ENCODE data around the gene TBXA2R.
"Not testable (repeated sequence)": the region's sequence is repeated elsewhere in the genome, so short reads cannot be mapped to it uniquely, and the experiment has no call there.

Gene TBXA2R

GRCh38 chr19:3576696-3577443, 29.8 kb downstream of the TBXA2R start:
- no peak for DNase-seq

DNA sequence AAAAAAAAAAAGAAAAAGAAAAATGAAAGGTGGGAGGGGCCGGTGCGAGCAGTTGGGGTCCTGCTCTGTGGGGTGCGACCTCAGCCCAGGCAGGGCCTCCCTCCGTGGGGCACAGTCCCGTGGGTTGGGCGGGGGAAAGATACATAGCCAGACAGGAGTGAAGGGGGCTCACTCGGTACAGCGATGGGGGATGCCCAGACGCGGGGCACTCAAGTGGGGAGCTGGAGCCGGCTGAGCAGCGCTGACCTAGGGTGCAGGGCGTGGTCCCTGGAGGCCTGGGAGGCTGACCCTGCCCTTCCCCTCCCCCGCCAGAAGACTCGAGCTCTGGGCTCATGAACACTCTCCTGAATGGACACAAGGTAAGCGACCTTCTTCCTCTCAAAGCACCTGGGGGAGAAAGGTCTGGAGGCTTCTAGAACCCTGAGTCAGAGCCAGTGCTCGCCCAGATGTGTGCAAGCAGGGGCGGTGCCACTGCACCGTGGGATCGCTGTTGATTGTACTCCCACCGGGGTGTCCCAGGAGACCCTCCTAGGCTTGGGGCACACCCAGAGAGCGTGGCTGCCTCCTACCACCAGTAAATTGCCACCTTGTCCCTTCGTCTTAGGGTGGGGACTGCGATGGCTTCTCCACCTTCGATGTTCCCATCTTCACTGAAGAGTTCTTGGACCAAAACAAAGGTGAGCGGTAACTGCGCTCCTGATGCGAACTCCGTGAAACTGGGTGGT, 30.6 kb downstream of the TBXA2R start:
- DNase-seq: no peak

- DNase-seq: no peak
Measured at GRCh38 chr19:3575260-3575741, 31.4 kb downstream of the TBXA2R start.

GRCh38 chr19:3573858-3574637, 32.6 kb downstream of the TBXA2R start:
- DNase-seq: peak; percentile 85

- no peak for DNase-seq
Measured at GRCh38 chr19:3573162-3573857, 33.4 kb downstream of the TBXA2R start.

GRCh38 chr19:3572855-3573161, 33.9 kb downstream of the TBXA2R start, which contains the start of gene HMG20B:
TSS of gene HMG20B (plus strand) at chr19:3572944. CDS start at chr19:3573310, 366 bp downstream.
- no peak for DNase-seq

DNA sequence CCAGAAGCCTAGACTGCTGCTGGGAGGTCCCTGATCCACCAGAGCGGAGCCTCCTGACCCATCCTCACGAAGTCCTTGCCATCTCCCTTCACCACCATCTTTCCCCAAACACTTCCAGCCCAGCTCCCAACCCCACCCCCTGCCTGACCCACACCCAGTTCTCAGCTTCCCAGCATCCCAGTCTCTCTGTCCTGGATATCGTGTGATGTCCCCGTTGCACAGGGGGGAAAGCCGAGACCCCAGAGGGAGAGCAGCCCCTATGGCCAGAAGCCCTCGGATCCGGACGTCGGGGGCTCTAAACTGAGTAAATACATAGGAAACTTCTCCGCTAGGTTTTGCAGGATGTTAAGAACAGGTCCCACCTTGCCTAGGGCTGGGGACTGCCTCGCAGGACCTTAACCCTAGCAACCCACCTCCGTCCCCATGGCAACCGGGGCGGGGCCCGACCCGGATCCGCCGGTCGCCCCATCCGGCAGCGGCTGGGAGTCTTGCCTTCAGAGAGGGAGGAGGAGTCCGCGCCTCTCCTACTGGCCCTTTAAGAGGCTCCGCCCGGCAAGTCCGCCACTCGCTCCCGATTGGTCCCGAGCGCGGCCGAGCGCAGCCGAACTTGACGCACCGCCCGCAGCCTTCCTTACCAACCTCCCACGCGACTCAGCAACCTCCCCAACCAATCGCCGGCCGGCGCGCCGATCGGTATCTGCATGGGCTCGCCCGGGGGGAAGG, 34.4 kb downstream of the TBXA2R start:
- DNase-seq: peak; percentile 95

DNA sequence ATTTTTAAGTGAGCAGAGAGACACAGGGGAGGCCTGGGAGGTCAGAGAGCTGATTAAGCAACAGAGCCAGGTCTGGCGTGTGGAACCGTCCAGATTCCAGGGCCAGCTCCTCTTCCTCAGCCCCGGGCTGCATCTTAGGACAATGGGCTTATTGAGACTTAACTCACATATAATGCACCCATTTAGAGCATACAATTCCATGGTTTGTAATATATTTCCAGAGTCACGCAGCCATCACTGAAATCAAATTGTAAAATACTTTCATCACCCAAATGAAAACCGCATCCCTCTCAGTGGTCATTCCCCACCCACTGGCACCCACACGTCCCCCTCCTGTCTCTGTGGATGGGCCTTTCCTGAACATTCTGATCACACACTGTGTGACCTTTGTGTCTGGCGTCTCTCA, 36.1 kb downstream of the TBXA2R start:
- DNase-seq: no peak

DNA sequence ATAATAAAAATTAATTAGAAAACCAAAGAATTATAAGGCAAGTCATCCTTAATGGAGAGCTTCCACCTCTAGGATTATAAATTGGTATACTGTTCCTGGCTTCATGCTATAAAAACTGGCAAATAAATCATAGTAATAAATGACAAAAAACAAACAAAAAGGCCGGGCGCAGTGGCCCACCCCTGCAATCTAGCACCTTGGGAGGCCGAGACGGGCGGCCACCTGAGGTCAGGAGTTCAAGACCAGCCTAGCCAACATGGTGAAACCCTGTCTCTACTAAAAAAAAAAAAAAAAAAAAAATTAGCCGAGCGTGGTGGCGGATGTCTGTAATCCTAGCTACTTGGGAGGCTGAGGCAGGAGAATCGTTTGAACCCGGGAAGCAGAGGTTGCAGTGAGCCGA, 36.6 kb downstream of the TBXA2R start:
- DNase-seq: not testable (repeated sequence)

DNA sequence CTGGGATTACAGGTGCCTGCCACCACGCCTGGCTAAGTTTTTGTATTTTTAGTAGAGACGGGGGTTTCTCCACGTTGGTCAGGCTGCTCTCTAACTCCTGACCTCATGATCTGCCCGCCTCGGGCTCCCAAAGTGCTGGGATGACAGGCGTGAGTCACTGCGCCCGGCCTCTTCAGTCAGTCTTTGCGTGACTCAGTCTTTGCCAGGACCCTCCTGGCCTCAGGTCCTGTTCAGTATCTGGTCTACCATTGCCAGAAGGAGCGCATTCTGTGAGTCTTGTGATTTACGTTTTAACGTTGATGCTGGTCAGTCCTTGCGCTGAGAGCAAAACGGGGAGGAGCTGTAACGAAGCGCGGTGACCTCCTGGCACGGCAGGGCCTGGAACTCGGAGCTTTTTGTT, 41.5 kb downstream of the TBXA2R start:
- no peak for DNase-seq

- no peak for DNase-seq
Measured at GRCh38 chr19:3563709-3564524, 42.8 kb downstream of the TBXA2R start.

GRCh38 chr19:3557461-3558248, 49.0 kb downstream of the TBXA2R start, which contains the start of gene MFSD12:
TSS of gene MFSD12 (minus strand) at chr19:3557586. CDS start at chr19:3557403, 183 bp downstream.
- peak; percentile 84 for DNase-seq

- no peak for DNase-seq
Measured at GRCh38 chr19:3556978-3557460, 49.7 kb downstream of the TBXA2R start.

DNA sequence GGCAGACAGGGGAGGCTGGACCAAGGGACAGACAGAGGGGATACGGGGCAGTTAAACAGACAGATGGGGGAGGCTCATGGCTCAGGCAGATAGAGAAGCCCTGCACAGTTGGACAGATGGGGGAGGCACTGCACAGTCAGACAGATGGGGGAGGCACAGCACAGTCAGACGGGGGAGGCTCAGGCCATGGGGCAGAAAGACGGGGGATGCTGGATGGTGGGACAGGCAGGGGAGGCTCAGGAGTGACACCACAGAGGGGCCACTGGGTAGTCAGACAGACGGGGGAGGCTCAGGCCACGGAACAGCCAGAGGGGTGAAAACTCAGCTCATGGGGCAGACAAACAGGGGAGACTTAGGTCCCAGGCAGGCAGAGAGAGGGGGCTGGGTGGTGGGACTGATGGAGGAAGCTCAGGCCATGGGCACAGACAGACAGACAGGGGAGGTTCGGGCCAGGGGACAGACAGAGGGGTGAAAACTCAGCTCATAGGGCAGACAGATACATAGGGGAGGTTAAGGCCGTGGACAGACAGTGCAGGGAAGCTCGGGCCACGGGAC, 50.2 kb downstream of the TBXA2R start:
- DNase-seq: no peak

- no peak for DNase-seq
Measured at GRCh38 chr19:3555653-3556422, 50.8 kb downstream of the TBXA2R start.

DNA sequence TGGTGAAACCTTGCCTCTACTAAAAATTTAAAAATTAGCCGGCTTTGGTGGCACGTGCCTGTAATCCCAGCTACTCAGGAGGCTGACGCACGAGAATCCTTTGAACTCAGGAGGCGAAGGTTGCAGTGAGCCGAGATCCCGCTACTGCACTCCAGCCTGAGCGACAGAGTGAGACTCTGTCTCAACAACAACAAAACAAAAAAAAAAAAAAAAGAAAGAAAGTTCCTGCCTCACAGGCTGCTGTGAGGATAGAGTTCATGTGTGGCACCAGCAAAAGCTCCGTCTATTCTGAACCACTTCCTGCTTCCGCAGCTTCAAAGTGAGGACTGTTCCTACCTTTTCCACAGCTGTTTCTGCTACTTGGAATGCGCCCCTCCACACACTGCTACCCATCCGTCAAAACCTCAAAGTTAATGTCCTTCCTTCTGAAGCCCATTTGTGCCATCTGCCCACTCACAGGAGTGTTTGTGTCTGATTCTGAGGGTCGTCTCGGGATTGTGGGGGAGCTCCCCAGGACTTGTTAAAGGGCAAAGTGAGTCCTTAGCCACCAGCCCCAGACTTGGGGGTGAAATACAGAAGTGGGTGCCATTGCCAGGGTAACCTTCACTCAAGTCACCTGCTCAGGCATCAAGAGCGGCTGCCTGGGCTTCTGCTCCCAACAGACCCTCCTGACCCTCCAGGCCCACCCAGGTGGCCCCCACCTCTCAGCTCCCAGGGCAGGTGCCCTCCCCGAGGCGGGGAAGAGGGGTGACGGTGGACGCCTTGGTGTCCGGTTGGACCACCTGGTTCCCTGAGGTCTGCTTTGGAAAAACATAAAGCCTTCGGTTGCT, 52.2 kb downstream of the TBXA2R start:
- no peak for DNase-seq

DNA sequence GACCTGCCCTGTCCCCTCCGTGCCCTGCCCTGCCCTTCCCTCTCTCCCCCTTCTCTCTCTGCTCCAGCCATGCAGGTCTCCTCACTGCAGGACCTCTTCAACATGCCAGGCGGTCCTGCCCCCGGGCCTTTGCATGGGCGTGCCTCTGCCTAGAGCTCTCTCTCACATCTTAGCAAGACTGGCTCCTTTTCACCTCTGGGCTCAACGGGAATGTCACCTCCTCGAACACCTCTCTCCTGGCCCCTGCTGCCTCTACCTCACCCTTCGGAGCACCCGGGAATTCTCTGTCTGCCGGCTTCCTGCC, 54.9 kb downstream of the TBXA2R start:
- no peak for DNase-seq
